ENCODE data around the gene IGSF21. TPM values are rescaled to one million over a fixed set of nuclear protein-coding genes. Genes with fewer than 3 reads are reported as not detected.

Gene IGSF21
- total RNA-seq, 1 donor = not detected

DNA sequence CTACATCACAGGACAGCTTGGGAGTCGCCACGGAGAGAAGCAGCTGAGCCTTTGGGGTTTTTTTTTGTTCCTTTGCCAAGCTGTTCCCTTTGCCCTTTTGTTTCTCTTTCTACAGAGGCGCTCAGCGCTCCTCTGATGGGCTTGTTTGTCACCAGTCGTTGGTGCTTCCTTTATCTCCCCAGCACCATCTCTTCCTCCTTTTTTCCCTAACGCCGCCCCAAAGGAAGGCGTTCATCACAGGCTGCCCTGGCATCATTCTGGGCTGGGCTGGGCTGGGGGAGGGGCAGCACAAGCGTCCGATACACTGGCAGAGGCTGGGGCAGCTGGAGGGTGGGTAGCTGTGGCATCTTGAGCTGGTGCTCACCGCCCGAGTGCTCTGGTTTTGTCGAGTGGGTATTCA is 10.5 kb downstream of the IGSF21 start:
- DNase-seq (ENCODE audit: low read depth) = no peak
- H3K4me3 ChIP-seq (ENCODE audit: low read depth, low read length) = no peak overlapping the region
- TF ChIP-seq, protein P1, sequence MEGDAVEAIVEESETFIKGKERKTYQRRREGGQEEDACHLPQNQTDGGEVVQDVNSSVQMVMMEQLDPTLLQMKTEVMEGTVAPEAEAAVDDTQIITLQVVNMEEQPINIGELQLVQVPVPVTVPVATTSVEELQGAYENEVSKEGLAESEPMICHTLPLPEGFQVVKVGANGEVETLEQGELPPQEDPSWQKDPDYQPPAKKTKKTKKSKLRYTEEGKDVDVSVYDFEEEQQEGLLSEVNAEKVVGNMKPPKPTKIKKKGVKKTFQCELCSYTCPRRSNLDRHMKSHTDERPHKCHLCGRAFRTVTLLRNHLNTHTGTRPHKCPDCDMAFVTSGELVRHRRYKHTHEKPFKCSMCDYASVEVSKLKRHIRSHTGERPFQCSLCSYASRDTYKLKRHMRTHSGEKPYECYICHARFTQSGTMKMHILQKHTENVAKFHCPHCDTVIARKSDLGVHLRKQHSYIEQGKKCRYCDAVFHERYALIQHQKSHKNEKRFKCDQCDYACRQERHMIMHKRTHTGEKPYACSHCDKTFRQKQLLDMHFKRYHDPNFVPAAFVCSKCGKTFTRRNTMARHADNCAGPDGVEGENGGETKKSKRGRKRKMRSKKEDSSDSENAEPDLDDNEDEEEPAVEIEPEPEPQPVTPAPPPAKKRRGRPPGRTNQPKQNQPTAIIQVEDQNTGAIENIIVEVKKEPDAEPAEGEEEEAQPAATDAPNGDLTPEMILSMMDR (IDR thresholded peaks at IDR 0.05; ENCODE audit: insufficient read depth, low read depth, low read length) = no peak

DNA sequence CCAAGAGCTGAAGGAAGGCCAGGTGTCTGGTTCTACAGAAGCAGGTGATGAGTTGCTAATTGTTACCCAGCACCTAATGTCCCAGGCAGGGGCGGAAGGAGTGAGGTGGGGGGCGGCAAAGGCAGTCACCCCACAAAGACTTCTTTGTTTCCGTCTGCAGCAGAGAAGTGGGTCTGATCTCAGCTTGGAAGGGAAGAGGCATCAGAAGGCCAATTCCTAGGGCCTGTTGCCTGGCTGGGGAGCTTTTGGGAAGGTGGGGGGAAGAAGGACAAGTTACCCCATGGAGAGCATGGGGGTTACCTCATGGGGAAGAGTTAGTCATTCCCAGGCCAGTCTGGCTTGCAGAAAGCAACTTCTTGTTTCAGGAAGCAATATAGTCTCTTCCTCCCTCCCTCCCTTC is 10.9 kb downstream of the IGSF21 start:
- H3K4me3 ChIP-seq (ENCODE audit: low read depth, low read length) = no peak overlapping the region
- TF ChIP-seq, protein P1 (IDR thresholded peaks at IDR 0.05; ENCODE audit: insufficient read depth, low read depth, low read length) = no peak
- no peak for DNase-seq (ENCODE audit: low read depth)

DNA sequence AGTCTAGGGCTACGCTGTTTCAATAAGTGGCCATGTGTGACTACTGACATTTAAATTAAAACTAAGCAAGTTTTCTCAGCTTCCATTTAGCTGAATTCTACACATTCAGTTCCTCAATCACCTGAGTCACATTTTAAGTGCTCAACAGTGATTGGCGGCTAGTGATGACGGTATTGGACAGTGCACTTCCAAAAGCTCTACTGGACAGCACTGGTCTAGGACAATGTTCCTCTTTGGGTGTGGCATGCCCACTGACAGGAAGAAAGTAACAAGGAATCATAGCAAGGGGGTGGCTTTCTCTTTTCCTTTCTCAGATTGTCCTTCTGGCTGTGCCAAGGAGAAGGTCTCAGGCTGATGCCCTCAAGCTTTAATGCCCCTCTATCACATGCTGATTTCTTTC is 11.7 kb downstream of the IGSF21 start:
- TF ChIP-seq, protein P1 (IDR thresholded peaks at IDR 0.05; ENCODE audit: insufficient read depth, low read depth, low read length) = no peak

DNA sequence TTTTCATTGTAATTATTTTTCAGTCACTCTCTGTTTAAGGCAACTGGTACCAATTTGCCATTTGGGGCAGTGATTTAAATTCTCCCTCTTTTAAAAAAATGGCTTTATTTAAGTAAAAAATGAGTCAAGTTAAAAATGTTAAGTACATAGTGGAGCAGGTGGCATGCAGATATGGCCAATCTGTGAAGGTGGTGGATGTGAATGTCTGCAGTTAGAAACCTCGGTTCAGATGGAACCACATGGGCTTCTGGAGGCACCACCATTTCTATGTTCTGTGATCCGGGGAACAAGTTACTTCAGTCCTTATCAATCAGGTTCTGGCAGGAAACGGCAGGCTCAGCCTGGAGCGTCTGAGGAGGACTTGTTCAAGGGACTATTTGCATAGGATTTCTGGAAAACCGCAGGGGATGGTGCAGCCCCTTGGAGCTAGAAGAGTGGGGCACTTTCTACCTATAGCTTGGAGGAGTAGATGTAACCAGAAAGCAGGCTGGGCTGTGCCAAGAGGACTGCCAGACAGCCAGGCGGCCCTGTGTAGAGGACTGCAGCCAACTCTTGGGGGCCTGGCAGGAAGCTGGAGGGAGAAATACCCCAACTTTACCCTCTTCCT is 12.3 kb downstream of the IGSF21 start:
- DNase-seq (ENCODE audit: low read depth) = no peak
- TF ChIP-seq, protein P1 (IDR thresholded peaks at IDR 0.05; ENCODE audit: insufficient read depth, low read depth, low read length) = no peak
- H3K4me3 ChIP-seq (ENCODE audit: low read depth, low read length) = no peak overlapping the region

More for the DNA sequence above, 11.7 kb downstream of the IGSF21 start:
- no peak overlapping the region for H3K4me3 ChIP-seq (ENCODE audit: low read depth, low read length)
- DNase-seq (ENCODE audit: low read depth) = no peak

DNA sequence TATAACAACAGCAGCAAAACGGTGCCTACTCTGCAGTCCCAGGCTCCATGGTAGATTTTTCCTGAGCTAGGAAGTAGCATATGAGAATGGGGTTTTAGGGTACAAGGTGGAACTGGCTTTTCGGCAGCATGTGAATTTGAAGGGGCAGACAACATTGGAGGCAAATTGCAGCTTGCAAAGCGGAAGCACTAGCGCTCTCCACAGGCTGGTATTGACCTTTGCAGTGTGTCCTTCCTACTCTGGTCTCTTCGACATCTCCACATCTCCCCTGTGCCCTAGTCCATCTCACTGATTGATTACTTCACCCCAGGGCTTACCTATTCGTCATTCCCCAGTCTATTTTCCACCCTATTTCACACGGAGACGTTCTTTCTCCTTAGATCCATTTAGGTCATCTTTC is 13.0 kb downstream of the IGSF21 start:
- no peak for DNase-seq (ENCODE audit: low read depth)
- H3K4me3 ChIP-seq (ENCODE audit: low read depth, low read length) = no peak overlapping the region
- TF ChIP-seq, protein P1 (IDR thresholded peaks at IDR 0.05; ENCODE audit: insufficient read depth, low read depth, low read length) = no peak

DNA sequence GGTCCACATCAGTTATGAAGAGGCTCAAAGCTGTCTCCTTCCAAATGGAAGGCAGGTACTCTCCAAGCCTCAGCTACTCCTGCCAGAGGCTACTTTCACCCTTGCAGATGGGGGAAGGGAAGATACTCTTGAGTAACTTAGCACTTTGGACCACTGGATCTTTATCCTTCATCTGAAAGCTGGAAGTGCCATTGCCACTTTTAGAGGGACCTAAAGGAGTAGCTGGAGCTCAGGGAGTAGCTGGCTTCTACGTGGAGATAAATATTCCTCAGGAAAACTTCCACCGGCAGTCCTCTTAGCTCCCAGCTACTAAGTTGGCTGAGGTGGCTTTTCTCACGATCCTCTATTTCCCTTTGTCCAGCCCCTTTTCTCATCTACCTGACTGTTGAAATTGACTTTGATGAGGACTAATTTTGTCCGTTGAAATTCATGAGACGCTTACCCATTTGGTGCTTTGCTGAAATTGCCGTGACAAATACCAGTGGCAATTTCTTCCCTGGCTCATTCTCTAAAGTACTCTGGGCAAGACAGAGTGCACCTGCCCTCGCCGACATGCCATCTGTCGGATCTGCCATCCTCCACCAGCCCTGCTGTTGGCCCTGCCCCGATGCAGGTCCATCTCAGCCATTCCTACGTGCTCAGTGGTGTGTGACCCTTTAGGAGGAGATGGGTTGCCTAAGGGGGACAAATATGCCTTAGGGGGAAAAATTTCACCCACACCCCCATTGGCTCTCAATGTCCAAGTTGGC is 13.6 kb downstream of the IGSF21 start:
- H3K4me3 ChIP-seq (ENCODE audit: low read depth, low read length) = no peak overlapping the region
- no peak for DNase-seq (ENCODE audit: low read depth)
- TF ChIP-seq, protein P1 (IDR thresholded peaks at IDR 0.05; ENCODE audit: insufficient read depth, low read depth, low read length) = no peak

Data from fibroblast of villous mesenchyme (primary cell).